GM23248 (cell line): ENCODE measurements around the gene RNF224.

ENCODE experiments used
- EZH2 ChIP-seq: fragments of 200-600 bp; sonication (generic); IDR thresholded peaks from 2 replicates; pipeline ENCODE4 v1.6.1; 2018; ENCODE audit warnings: antibody characterized with exemption, mild to moderate bottlenecking; ENCODE audit not compliant: insufficient read depth, poor library complexity, severe bottlenecking
- EZH2phosphoT487 ChIP-seq: fragments of 200-600 bp; sonication (generic); IDR thresholded peaks from 2 replicates; pipeline ENCODE4 v1.6.1; 2018; ENCODE audit warnings: antibody characterized with exemption, moderate library complexity, mild to moderate bottlenecking, low read depth; ENCODE audit not compliant: insufficient read depth

- no peak for TF ChIP-seq EZH2phosphoT487
- no peak for TF ChIP-seq EZH2
Observed at GRCh38 chr9:137224830-137225694, 2.2 kb upstream of the RNF224 start, which contains the start of gene CYSRT1.
